DOHH2 (cell line): ENCODE results near the gene C1S.

Experiments
- H3F3A ChIP-seq: fragments of 200-600 bp; sonication (generic), shearing (Covaris generic); 2 replicates; pipeline ENCODE4 v1.6.0; 2016; ENCODE audit warnings: antibody characterized with exemption, mild to moderate bottlenecking; ENCODE audit not compliant: control insufficient read depth, insufficient read depth
- H3K27ac ChIP-seq: fragments of 200-600 bp; sonication (generic); 2 replicates; pipeline ENCODE4 v1.5.1; 2014; ENCODE audit warnings: low read depth, mild to moderate bottlenecking, low read length, moderate library complexity
- H3K27me3 ChIP-seq: fragments of 200-600 bp; sonication (generic); 2 replicates; pipeline ENCODE4 v1.6.1; 2014; ENCODE audit warnings: mild to moderate bottlenecking, low read length, mixed read lengths; ENCODE audit not compliant: control insufficient read depth
- H3K36me3 ChIP-seq: fragments of 200-600 bp; sonication (generic); 2 replicates; pipeline ENCODE4 v1.6.1; 2014; ENCODE audit warnings: mild to moderate bottlenecking, low read length, moderate library complexity, mixed read lengths; ENCODE audit not compliant: control insufficient read depth
- H3K4me1 ChIP-seq: fragments of 200-600 bp; sonication (generic); 2 replicates; pipeline ENCODE4 v1.6.1; 2014; ENCODE audit warnings: mild to moderate bottlenecking, low read length, mixed read lengths; ENCODE audit not compliant: control insufficient read depth
- H3K4me2 ChIP-seq: fragments of 200-600 bp; sonication (generic); 2 replicates; pipeline ENCODE4 v1.6.0; 2014; ENCODE audit warnings: mild to moderate bottlenecking, low read length, moderate library complexity
- H3K4me3 ChIP-seq: fragments of 200-600 bp; sonication (generic); 2 replicates; pipeline ENCODE4 v1.5.1; 2014; ENCODE audit warnings: mild to moderate bottlenecking, low read length, mixed read lengths
- H3K79me2 ChIP-seq: fragments of 200-600 bp; sonication (generic); 2 replicates; pipeline ENCODE4 v1.6.1; 2014; ENCODE audit warnings: mild to moderate bottlenecking, low read length, mixed read lengths; ENCODE audit not compliant: control insufficient read depth
- H3K9me2 ChIP-seq: fragments of 200-600 bp; sonication (generic); replicated peaks from 2 replicates; pipeline ENCODE4 v1.6.1; 2014; ENCODE audit warnings: mild to moderate bottlenecking, low read length, mixed read lengths; ENCODE audit not compliant: control insufficient read depth
- H3K9me3 ChIP-seq: fragments of 200-600 bp; sonication (generic); 2 replicates; pipeline ENCODE4 v1.6.1; 2014; ENCODE audit warnings: antibody characterized with exemption, low read length, mixed read lengths; ENCODE audit not compliant: control insufficient read depth, insufficient read depth
- H4K20me1 ChIP-seq: fragments of 200-600 bp; sonication (generic); 2 replicates; pipeline ENCODE4 v1.6.0; 2014; ENCODE audit warnings: low read depth, mild to moderate bottlenecking, antibody characterized with exemption, low read length, moderate library complexity; ENCODE audit not compliant: control insufficient read depth, insufficient read depth
- EZH2phosphoT487 ChIP-seq: fragments of 200-600 bp; sonication (generic); IDR thresholded peaks from 2 replicates; pipeline ENCODE4 v1.6.1; 2017; ENCODE audit warnings: borderline replicate concordance, mild to moderate bottlenecking, antibody characterized with exemption, low read length, moderate library complexity, mixed read lengths
- TF ChIP-seq, protein P1 (sequence below): fragments of 200-600 bp; sonication (generic); IDR thresholded peaks from one replicate; pipeline ENCODE4 v1.5.1; 2014; ENCODE audit warnings: antibody characterized with exemption, mild to moderate bottlenecking, low read depth, low read length; ENCODE audit not compliant: poor library complexity, severe bottlenecking

Gene C1S

DNA sequence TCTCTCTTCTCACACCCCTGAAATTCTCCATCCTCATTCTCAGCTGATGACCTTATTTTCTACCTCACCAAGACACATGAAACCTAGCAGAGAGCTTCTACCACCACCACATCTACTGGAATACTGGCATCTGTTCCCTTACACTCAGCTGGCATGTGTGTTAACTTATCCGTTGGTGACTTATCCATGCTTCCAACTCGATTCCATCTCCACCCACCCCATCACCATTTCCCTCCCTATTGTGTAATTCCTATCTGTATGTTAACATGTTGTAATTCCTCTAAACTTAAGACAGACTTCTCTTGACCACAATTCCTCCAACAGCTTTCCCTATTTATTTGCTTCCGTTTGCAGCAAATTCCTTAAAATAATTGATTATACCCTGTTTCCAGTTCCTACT lies 15.4 kb downstream of the C1S start:
- H3K27me3 ChIP-seq: peaks cover 18% of the 10 kb centered on the region; the same call in 1 of the 2 replicates

DNA sequence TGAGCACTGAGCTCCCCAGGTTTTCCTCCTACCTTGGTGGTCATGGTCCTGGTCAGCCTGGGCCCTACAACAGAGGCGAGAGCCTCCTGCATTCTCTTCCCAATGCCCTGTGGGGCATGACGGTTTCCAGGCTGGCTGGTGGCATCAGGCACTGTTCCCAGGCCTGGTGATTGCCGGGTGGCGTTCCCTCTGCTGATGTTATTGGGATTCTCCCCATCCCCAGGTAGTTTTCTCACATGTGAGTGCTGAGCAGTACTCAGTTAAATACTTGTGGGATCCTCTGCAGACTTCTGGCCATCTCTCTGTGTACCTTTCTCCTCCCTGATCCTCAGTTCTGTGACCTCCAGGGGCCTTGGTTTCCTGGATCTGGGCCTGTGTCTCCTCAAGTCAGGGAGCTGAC lies 16.0 kb downstream of the C1S start:
- no peak for TF ChIP-seq EZH2phosphoT487
- TF ChIP-seq, protein P1, sequence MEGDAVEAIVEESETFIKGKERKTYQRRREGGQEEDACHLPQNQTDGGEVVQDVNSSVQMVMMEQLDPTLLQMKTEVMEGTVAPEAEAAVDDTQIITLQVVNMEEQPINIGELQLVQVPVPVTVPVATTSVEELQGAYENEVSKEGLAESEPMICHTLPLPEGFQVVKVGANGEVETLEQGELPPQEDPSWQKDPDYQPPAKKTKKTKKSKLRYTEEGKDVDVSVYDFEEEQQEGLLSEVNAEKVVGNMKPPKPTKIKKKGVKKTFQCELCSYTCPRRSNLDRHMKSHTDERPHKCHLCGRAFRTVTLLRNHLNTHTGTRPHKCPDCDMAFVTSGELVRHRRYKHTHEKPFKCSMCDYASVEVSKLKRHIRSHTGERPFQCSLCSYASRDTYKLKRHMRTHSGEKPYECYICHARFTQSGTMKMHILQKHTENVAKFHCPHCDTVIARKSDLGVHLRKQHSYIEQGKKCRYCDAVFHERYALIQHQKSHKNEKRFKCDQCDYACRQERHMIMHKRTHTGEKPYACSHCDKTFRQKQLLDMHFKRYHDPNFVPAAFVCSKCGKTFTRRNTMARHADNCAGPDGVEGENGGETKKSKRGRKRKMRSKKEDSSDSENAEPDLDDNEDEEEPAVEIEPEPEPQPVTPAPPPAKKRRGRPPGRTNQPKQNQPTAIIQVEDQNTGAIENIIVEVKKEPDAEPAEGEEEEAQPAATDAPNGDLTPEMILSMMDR: no peak
- Histone ChIP-seq H3K79me2 (no peaks in the 10 kb centered on the region), H3K4me3 (no peak overlapping the region), H3F3A (no peaks in the 10 kb centered on the region), H3K9me2 (no peaks in the 10 kb centered on the region), H3K27ac (no peak overlapping the region), H3K9me3 (no peaks in the 10 kb centered on the region), H3K27me3 (peaks cover 18% of the 10 kb centered on the region; the same call in 1 of the 2 replicates), H4K20me1 (no peaks in the 10 kb centered on the region), H3K4me2 (no peak overlapping the region), H3K36me3 (no peaks in the 10 kb centered on the region), H3K4me1 (no peaks in the 10 kb centered on the region)

More for the DNA sequence above, 15.4 kb downstream of the C1S start:
- H3F3A ChIP-seq: no peaks in the 10 kb centered on the region
- no peaks in the 10 kb centered on the region for H3K4me1 ChIP-seq
- no peaks in the 10 kb centered on the region for H3K9me3 ChIP-seq
- H3K4me2 ChIP-seq: no peak overlapping the region
- no peaks in the 10 kb centered on the region for H4K20me1 ChIP-seq
- no peak overlapping the region for H3K4me3 ChIP-seq
- H3K79me2 ChIP-seq: no peaks in the 10 kb centered on the region
- H3K9me2 ChIP-seq: no peaks in the 10 kb centered on the region
- TF ChIP-seq, protein P1: no peak
- TF ChIP-seq EZH2phosphoT487: no peak
- H3K27ac ChIP-seq: no peak overlapping the region
- no peaks in the 10 kb centered on the region for H3K36me3 ChIP-seq

DNA sequence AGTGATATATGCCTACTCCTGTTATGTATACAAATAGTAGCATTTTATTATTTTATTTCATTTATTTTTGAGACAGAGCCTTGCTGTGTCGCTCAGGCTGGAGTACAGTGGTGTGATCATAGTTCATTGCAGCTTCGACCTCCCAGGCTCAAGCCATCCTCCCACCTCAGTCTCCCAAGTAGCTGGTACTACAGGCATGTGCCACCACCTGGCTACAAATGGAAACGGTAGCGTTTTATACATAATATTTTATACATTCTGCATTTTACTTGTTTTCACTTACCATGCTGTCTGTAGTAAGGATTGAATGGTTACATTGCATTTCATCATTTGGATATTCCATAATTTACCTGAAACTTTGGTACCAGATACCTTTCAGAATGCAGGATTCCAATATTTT lies 17.6 kb downstream of the C1S start:
- peaks cover 8% of the 10 kb centered on the region; the same call in 1 of the 2 replicates for H3K27me3 ChIP-seq
- no peaks in the 10 kb centered on the region for H3K79me2 ChIP-seq
- TF ChIP-seq EZH2phosphoT487: no peak
- TF ChIP-seq, protein P1: no peak
- no peak overlapping the region for H3K27ac ChIP-seq
- H3K36me3 ChIP-seq: no peaks in the 10 kb centered on the region
- H3K9me2 ChIP-seq: no peaks in the 10 kb centered on the region
- H3K4me2 ChIP-seq: no peak overlapping the region
- H4K20me1 ChIP-seq: no peaks in the 10 kb centered on the region
- H3F3A ChIP-seq: no peaks in the 10 kb centered on the region
- peaks cover under 1% of the 10 kb centered on the region; the same call in 1 of the 2 replicates for H3K9me3 ChIP-seq
- H3K4me1 ChIP-seq: no peaks in the 10 kb centered on the region
- no peak overlapping the region for H3K4me3 ChIP-seq
